Measurements from ENCODE around the gene MYBBP1A.
A peak's percentile ranks its signal among the peaks of the same experiment; 100 is the strongest.

MYBBP1A gene

DNA sequence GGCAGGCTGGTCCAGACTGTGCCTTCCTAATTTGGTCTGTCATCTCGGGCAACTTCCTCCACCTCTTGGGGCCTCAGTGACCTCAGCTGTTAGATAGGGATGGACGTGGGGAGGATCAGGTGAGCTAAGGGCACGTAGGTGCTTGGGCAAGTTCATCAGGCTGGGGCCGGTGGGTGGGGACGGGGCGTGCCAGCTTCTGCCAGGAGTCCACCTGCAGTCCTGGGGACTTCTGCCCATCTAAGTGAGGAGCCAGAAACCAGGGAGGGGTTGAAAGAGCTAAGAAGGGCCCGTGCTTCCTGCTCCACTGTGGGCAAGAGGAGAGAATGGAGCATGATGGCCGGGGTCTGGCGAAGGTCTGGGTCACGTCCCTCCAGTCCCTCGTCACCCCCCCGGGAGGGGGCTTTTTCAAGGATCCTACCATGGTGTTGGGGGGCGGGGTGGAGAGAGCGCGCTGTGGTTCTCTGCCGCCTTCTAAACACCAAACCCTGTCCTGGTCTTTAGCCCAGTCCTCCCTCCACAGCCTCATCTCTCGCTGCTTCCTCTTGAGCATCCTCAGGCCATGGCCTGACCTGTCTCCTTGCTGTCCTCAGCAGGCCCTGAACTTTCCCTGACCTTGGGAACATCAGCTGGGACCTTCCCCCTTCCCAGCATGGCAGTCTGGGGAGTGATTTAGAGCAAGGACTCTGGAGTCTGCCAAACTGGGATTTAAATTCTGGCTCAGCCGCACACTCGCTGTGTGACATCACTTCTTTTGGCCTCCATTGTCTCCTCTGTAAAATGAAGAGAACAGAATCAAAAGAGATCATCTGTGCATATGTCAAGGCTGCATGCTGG lies 34.9 kb downstream of the MYBBP1A start:
- TF ChIP-seq, protein P1, sequence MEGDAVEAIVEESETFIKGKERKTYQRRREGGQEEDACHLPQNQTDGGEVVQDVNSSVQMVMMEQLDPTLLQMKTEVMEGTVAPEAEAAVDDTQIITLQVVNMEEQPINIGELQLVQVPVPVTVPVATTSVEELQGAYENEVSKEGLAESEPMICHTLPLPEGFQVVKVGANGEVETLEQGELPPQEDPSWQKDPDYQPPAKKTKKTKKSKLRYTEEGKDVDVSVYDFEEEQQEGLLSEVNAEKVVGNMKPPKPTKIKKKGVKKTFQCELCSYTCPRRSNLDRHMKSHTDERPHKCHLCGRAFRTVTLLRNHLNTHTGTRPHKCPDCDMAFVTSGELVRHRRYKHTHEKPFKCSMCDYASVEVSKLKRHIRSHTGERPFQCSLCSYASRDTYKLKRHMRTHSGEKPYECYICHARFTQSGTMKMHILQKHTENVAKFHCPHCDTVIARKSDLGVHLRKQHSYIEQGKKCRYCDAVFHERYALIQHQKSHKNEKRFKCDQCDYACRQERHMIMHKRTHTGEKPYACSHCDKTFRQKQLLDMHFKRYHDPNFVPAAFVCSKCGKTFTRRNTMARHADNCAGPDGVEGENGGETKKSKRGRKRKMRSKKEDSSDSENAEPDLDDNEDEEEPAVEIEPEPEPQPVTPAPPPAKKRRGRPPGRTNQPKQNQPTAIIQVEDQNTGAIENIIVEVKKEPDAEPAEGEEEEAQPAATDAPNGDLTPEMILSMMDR (IDR thresholded peaks at IDR 0.05): no peak
- Histone ChIP-seq H3K79me2 (no peaks in the 10 kb centered on the region), H3K27ac (peak overlapping the region; percentile 83), H3K9me3 (ENCODE audit: control insufficient read depth, low read length) (no peaks in the 10 kb centered on the region), H2AFZ (no peak overlapping the region), H3K9ac (no peak overlapping the region), H3K4me3 (ENCODE audit: low read depth, low read length) (no peak overlapping the region), H3K4me1 (no peaks in the 10 kb centered on the region), H3K36me3 (ENCODE audit: control insufficient read depth, insufficient read depth, low read length) (no peaks in the 10 kb centered on the region), H3K27me3 (ENCODE audit: control insufficient read depth, insufficient read depth, low read length) (no peaks in the 10 kb centered on the region), H3K4me2 (ENCODE audit: low read length) (no peak overlapping the region)

DNA sequence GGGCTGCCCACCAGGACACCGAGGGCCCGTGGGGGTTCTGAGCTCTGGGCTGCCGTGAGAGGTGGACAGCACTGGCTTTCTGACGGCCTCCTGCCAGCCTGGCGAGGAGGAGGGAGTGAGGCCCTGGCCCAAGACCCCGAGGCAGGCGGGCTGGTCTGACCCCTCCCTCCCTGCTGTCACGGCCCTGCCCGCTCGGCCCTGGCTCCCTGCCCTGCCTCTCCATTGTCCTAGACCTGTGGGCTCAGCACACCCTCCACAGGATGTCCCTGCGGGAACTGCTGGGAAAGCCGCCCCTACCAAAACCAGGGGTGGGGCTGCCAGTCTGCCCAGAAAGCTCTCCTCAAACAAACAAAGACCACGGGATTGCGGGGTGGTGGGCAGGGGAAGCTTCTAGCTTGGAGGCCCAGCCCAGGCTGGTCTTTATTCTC lies 35.8 kb downstream of the MYBBP1A start:
- no peak overlapping the region for H2AFZ ChIP-seq
- H3K36me3 ChIP-seq (ENCODE audit: control insufficient read depth, insufficient read depth, low read length): no peaks in the 10 kb centered on the region
- peak overlapping the region; percentile 84 for H3K27ac ChIP-seq
- H3K9ac ChIP-seq: no peak overlapping the region
- H3K4me2 ChIP-seq (ENCODE audit: low read length): no peak overlapping the region
- TF ChIP-seq, protein P1 (IDR thresholded peaks at IDR 0.05): no peak
- H3K27me3 ChIP-seq (ENCODE audit: control insufficient read depth, insufficient read depth, low read length): no peaks in the 10 kb centered on the region
- H3K4me3 ChIP-seq (ENCODE audit: low read depth, low read length): no peak overlapping the region
- H3K79me2 ChIP-seq: no peaks in the 10 kb centered on the region
- H3K9me3 ChIP-seq (ENCODE audit: control insufficient read depth, low read length): no peaks in the 10 kb centered on the region
- H3K4me1 ChIP-seq: no peaks in the 10 kb centered on the region

DNA sequence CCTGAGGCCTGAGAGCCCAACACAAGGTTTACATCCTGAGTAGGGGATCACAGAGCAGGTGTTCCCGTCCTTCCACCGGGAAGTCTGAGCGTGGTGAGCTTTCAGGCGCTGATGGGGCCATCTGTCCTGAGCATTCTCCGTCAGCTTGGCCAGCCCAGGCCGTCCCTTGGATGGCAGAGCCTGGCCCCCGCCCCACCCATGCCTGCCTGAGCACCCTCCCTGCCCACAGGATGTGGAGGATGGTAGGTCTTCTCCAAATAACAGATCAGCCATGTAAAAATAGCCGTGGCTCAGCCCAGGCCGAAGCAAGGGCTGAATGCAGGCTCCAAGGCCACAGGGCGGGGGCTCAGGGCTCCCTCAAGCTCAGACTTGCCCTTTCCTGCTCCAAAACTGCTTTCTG lies 36.3 kb downstream of the MYBBP1A start:
- H3K9me3 ChIP-seq (ENCODE audit: control insufficient read depth, low read length): no peaks in the 10 kb centered on the region
- no peak overlapping the region for H2AFZ ChIP-seq
- H3K36me3 ChIP-seq (ENCODE audit: control insufficient read depth, insufficient read depth, low read length): no peaks in the 10 kb centered on the region
- H3K27me3 ChIP-seq (ENCODE audit: control insufficient read depth, insufficient read depth, low read length): no peaks in the 10 kb centered on the region
- TF ChIP-seq, protein P1 (IDR thresholded peaks at IDR 0.05): no peak
- no peak overlapping the region for H3K4me3 ChIP-seq (ENCODE audit: low read depth, low read length)
- no peak overlapping the region for H3K9ac ChIP-seq
- H3K27ac ChIP-seq: peak overlapping the region; percentile 84
- no peaks in the 10 kb centered on the region for H3K4me1 ChIP-seq
- no peak overlapping the region for H3K4me2 ChIP-seq (ENCODE audit: low read length)
- H3K79me2 ChIP-seq: no peaks in the 10 kb centered on the region

DNA sequence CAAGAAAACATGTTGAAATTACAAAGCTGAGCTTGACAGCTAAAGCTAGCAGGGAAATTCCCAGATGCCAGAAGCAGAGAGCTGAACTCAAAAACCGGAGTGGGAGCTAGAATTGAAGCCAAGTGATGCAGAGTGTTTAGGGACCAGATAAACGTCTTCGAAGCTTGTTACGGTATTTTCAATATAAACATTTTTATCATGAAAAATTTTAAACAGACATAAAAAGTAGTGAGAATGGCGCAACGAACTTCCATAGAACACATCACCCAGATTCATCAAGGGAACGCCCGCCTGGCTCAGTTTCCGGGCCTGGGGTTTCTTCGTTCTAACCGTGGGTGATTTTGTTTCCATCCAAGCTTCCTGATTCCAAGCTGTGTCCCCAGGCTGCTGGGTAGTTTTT lies 38.4 kb downstream of the MYBBP1A start:
- H3K79me2 ChIP-seq: no peaks in the 10 kb centered on the region
- no peak overlapping the region for H3K9ac ChIP-seq
- no peak overlapping the region for H2AFZ ChIP-seq
- no peaks in the 10 kb centered on the region for H3K4me1 ChIP-seq
- no peaks in the 10 kb centered on the region for H3K36me3 ChIP-seq (ENCODE audit: control insufficient read depth, insufficient read depth, low read length)
- no peak overlapping the region for H3K27ac ChIP-seq
- no peak overlapping the region for H3K4me3 ChIP-seq (ENCODE audit: low read depth, low read length)
- TF ChIP-seq, protein P1 (IDR thresholded peaks at IDR 0.05): no peak
- H3K9me3 ChIP-seq (ENCODE audit: control insufficient read depth, low read length): no peaks in the 10 kb centered on the region
- no peak overlapping the region for H3K4me2 ChIP-seq (ENCODE audit: low read length)
- no peaks in the 10 kb centered on the region for H3K27me3 ChIP-seq (ENCODE audit: control insufficient read depth, insufficient read depth, low read length)

DNA sequence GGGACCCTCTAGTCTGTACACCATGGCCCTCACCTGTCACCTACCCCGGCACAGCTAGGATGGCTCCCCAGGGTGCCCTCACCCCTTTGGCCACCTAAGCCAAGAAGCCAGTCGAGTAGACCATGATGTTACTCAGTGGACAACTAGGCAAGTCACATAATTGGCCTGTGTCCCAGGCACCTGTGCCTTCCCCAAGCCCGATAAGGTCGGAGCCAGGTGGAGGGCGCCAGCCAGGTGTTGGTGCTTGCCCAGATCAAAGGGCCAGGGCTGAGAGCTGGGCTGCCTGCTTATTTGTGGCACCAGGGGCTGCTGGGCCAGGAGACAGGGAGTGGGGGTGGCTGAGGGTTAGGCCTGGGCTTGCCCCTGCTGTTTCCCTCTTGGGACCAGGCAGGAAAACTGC lies 39.7 kb downstream of the MYBBP1A start:
- H3K4me3 ChIP-seq (ENCODE audit: low read depth, low read length): no peak overlapping the region
- H3K79me2 ChIP-seq: no peaks in the 10 kb centered on the region
- no peaks in the 10 kb centered on the region for H3K4me1 ChIP-seq
- TF ChIP-seq, protein P1 (IDR thresholded peaks at IDR 0.05): no peak
- H3K27ac ChIP-seq: no peak overlapping the region
- no peaks in the 10 kb centered on the region for H3K36me3 ChIP-seq (ENCODE audit: control insufficient read depth, insufficient read depth, low read length)
- no peaks in the 10 kb centered on the region for H3K9me3 ChIP-seq (ENCODE audit: control insufficient read depth, low read length)
- H3K4me2 ChIP-seq (ENCODE audit: low read length): no peak overlapping the region
- no peak overlapping the region for H3K9ac ChIP-seq
- H2AFZ ChIP-seq: no peak overlapping the region
- no peaks in the 10 kb centered on the region for H3K27me3 ChIP-seq (ENCODE audit: control insufficient read depth, insufficient read depth, low read length)

Measured in parathyroid adenoma (tissue), 2 donors.